MCF 10A (cell line): ENCODE measurements around the gene SURF1. TPM values are rescaled to one million over a fixed set of nuclear protein-coding genes. Genes with fewer than 3 reads are reported as not detected.
"Not testable (repeated sequence)": the region's sequence is repeated elsewhere in the genome, so short reads cannot be mapped to it uniquely, and the experiment has no call there.

ENCODE experiments used
- BruUV-seq: library from RNA; stranded (reverse); fragments of 400-500 nt; replicated peaks from 2 replicates; lab custom pipeline; 2021; lab: Mats Ljungman, UMichigan
- CTCF ChIA-PET: fragments of 300-600 bp; sonication (Branson Sonifier 250); formaldehyde crosslinking; extraction: SDS; loops from one replicate; lab custom pipeline; 2021; ENCODE audit warnings: antibody characterized with exemption, inconsistent platforms; lab: Yijun Ruan, JAX
- POLR2A ChIA-PET: fragments of 300-600, 350-650 bp; sonication (Branson Sonifier 250); formaldehyde crosslinking; extraction: SDS; loops from one replicate; lab custom pipeline; 2020; ENCODE audit warnings: antibody characterized with exemption, inconsistent platforms; lab: Yijun Ruan, JAX
- DNase-seq: peaks from one replicate; pipeline ENCODE4 v3.0.0-alpha.2; 2018; ENCODE audit not compliant: unreplicated experiment
- H3K27ac Mint-ChIP-seq: one replicate; pipeline ENCODE4 v1.8.0; 2022; ENCODE audit warnings: mild to moderate bottlenecking, low read depth, mixed read lengths; ENCODE audit not compliant: unreplicated experiment
- H3K27me3 Mint-ChIP-seq: one replicate; pipeline ENCODE4 v1.8.0; 2022; ENCODE audit warnings: mixed read lengths; ENCODE audit not compliant: insufficient read depth, unreplicated experiment
- H3K36me3 Mint-ChIP-seq: one replicate; pipeline ENCODE4 v1.8.0; 2022; ENCODE audit warnings: mild to moderate bottlenecking, moderate library complexity, mixed read lengths; ENCODE audit not compliant: insufficient read depth, unreplicated experiment
- H3K4me1 Mint-ChIP-seq: one replicate; pipeline ENCODE4 v1.8.0; 2022; ENCODE audit warnings: mixed read lengths; ENCODE audit not compliant: insufficient read depth, unreplicated experiment
- H3K4me3 Mint-ChIP-seq: one replicate; pipeline ENCODE4 v1.8.0; 2022; ENCODE audit warnings: mild to moderate bottlenecking, moderate library complexity, mixed read lengths; ENCODE audit not compliant: unreplicated experiment
- H3K9me3 Mint-ChIP-seq: one replicate; pipeline ENCODE4 v1.8.0; 2022; ENCODE audit warnings: mixed read lengths; ENCODE audit not compliant: unreplicated experiment
- CTCF ChIP-seq: fragments of 200-600 bp; IDR thresholded peaks from one replicate; pipeline ENCODE4 v1.8.0; 2022; ENCODE audit warnings: antibody characterized with exemption, mild to moderate bottlenecking; ENCODE audit not compliant: unreplicated experiment
- intact Hi-C: fragments of 100-400 bp; cut with micrococcal nuclease; formaldehyde crosslinking; loops from 2 replicates; pipeline ENCODE4 v1.14.1; 2022
- total RNA-seq: library from RNA; stranded (reverse); gene quantifications from 2 replicates; pipeline ENCODE4 v1.2.3, GENCODE V29; 2022

The SURF1 gene
- total RNA-seq, 1 experiment from 2014 or later, result 31.2 TPM

- H3K36me3 Mint-ChIP-seq, result peaks cover 30% of the 10 kb centered on the region
- TF ChIP-seq CTCF, result no peak
- no peak overlapping the region for H3K27ac Mint-ChIP-seq
- H3K9me3 Mint-ChIP-seq, result no peaks in the 10 kb centered on the region
- no peak overlapping the region for H3K4me3 Mint-ChIP-seq
- ChIA-PET CTCF (no interaction called here), POLR2A (interaction anchor here (0.6 kb wide), 1 partner anchor 334 kb away, joined by 3 read pairs; no protein-coding TSS in a partner anchor)
- intact Hi-C loops, result no loop called here
- no peaks in the 10 kb centered on the region for H3K27me3 Mint-ChIP-seq
- no peak for DNase-seq
- no TSS peak for BruUV-seq
- no peaks in the 10 kb centered on the region for H3K4me1 Mint-ChIP-seq
These were observed 15.4 kb downstream of the SURF1 start for GRCh38 chr9:133340916-133341315.

- POLR2A ChIA-PET, result interaction anchor here (1.0 to 1.6 kb wide), 2 partner anchors 8 to 14 kb away, joined by 3 to 11 read pairs; partner anchors contain the start of genes MED22 and RPL7A
- no peak for DNase-seq
- CTCF ChIA-PET, result interaction anchor here (0.7 kb wide), 1 partner anchor 318 kb away, joined by 3 read pairs; no protein-coding TSS in a partner anchor
- no TSS peak for BruUV-seq
- intact Hi-C loops, result no loop called here
- peaks cover 35% of the 10 kb centered on the region for H3K36me3 Mint-ChIP-seq
- H3K4me3 Mint-ChIP-seq, result no peak overlapping the region
- TF ChIP-seq CTCF, result no peak
- no peak overlapping the region for H3K27ac Mint-ChIP-seq
- no peaks in the 10 kb centered on the region for H3K27me3 Mint-ChIP-seq
- H3K4me1 Mint-ChIP-seq, result peaks cover 4% of the 10 kb centered on the region
- H3K9me3 Mint-ChIP-seq, result no peaks in the 10 kb centered on the region
These were observed 16.0 kb downstream of the SURF1 start for GRCh38 chr9:133340256-133340655.

GRCh38 chr9:133339641-133340040, 16.6 kb downstream of the SURF1 start:
- Mint-ChIP-seq H3K4me3 (no peak overlapping the region), H3K27ac (no peak overlapping the region), H3K4me1 (peaks cover 6% of the 10 kb centered on the region), H3K36me3 (peaks cover 36% of the 10 kb centered on the region), H3K27me3 (no peaks in the 10 kb centered on the region), H3K9me3 (no peaks in the 10 kb centered on the region)
- no TSS peak for BruUV-seq
- no peak for DNase-seq
- no peak for TF ChIP-seq CTCF
- ChIA-PET CTCF (interaction anchor here (0.7 to 1.1 kb wide), 3 partner anchors 10 to 317 kb away, joined by 3 to 5 read pairs (median 4); no protein-coding TSS in a partner anchor), POLR2A (interaction anchor here (1.0 to 1.6 kb wide), 3 partner anchors 8 to 79 kb away, joined by 3 to 11 read pairs (median 3); partner anchors contain the start of genes MED22 and RPL7A)
- intact Hi-C loops, result no loop called here

- Mint-ChIP-seq H3K27ac (peak within 1 kb of the TSS; percentile 81), H3K4me3 (peak within 1 kb of the TSS; percentile 93), H3K36me3 (peaks cover 50% of the 10 kb centered on the region), H3K4me1 (peaks cover 6% of the 10 kb centered on the region), H3K27me3 (no peaks in the 10 kb centered on the region), H3K9me3 (no peaks in the 10 kb centered on the region)
- CTCF ChIA-PET, result interaction anchor here (0.6 to 1.1 kb wide), 2 partner anchors 68 to 487 kb away, joined by 3 to 4 read pairs; no protein-coding TSS in a partner anchor
- DNase-seq, result peak; percentile 91
- intact Hi-C loops, result no loop called here
- POLR2A ChIA-PET, result interaction anchor here (0.7 to 2.6 kb wide), 7 partner anchors 11 to 81 kb away, joined by 3 to 33 read pairs (median 4); partner anchors contain the start of genes MED22, REXO4, RPL7A and SURF1
- TSS peak; percentile 87 for BruUV-seq
- TF ChIP-seq CTCF, result no peak
These were observed 20.1 kb downstream of the SURF1 start, which contains the start of gene SURF6 for GRCh38 chr9:133335924-133336811. Gene SURF6, minus strand, starts transcription at chr9:133336188. Its CDS starts 56 bp downstream, at chr9:133336132.

GRCh38 chr9:133334888-133335287, 21.4 kb downstream of the SURF1 start:
- ChIA-PET POLR2A (interaction anchor here (0.6 to 2.6 kb wide), 12 partner anchors 13 to 488 kb away, joined by 3 to 33 read pairs (median 4); partner anchors contain the start of genes MED22, REXO4, RPL7A and STKLD1), CTCF (interaction anchor here (0.6 to 1.2 kb wide), 3 partner anchors 32 to 305 kb away, joined by 3 to 4 read pairs (median 3); no protein-coding TSS in a partner anchor)
- H3K27me3 Mint-ChIP-seq, intact Hi-C loops, H3K9me3 Mint-ChIP-seq, BruUV-seq, H3K4me1 Mint-ChIP-seq, DNase-seq: not testable (repeated sequence)
- peak overlapping the region; percentile 81 for H3K27ac Mint-ChIP-seq
- H3K4me3 Mint-ChIP-seq, result peak overlapping the region; percentile 93
- peaks cover 52% of the 10 kb centered on the region for H3K36me3 Mint-ChIP-seq
